B cell (primary cell): Measurements from ENCODE around the gene ASB15.

Source experiments
- EZH2 ChIP-seq: IDR thresholded peaks from 2 replicates; pipeline ENCODE4 v1.6.1; 2012; ENCODE audit warnings: borderline replicate concordance, low read depth, mild to moderate bottlenecking, moderate library complexity, low read length; ENCODE audit not compliant: insufficient read depth, poor library complexity, severe bottlenecking
- TF ChIP-seq, protein P1 (sequence below): fragments of 200-600 bp; IDR thresholded peaks from one replicate; pipeline ENCODE4 v1.8.0; 2022; ENCODE audit warnings: antibody characterized with exemption, mild to moderate bottlenecking

DNA sequence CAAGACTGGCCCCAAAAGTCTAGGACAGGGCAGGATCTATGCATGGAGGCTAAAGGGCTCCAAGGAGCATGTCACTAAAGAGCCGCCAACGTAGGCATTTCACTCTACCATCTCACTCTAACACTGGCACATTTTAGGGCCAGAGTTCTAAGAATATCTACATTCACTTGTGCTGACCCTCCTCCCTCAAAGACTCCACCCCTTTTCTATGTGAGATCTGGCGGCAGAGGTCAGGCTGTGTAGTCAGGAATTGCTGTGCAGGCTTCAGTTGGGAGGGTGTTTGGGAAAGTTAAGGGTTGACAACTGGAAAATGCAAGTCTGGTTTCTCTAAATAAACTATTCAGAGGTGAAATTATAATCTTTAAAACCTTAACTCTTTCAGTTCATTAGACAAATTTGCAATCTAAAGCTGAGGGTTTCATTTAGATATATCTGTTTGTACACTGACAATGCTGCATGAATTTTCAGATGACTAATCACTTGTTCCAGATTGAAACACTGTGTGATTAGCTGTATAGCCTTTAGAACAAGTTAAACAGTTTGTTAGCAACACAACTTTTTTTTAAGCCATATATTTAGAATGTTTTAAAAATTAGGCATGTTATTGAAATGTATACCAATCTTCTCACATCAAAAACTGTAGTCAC, 72.3 kb downstream of the ASB15 start:
- TF ChIP-seq, protein P1, sequence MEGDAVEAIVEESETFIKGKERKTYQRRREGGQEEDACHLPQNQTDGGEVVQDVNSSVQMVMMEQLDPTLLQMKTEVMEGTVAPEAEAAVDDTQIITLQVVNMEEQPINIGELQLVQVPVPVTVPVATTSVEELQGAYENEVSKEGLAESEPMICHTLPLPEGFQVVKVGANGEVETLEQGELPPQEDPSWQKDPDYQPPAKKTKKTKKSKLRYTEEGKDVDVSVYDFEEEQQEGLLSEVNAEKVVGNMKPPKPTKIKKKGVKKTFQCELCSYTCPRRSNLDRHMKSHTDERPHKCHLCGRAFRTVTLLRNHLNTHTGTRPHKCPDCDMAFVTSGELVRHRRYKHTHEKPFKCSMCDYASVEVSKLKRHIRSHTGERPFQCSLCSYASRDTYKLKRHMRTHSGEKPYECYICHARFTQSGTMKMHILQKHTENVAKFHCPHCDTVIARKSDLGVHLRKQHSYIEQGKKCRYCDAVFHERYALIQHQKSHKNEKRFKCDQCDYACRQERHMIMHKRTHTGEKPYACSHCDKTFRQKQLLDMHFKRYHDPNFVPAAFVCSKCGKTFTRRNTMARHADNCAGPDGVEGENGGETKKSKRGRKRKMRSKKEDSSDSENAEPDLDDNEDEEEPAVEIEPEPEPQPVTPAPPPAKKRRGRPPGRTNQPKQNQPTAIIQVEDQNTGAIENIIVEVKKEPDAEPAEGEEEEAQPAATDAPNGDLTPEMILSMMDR, result no peak
- no peak for TF ChIP-seq EZH2
